HG03354 (cell line): ENCODE results near the gene MRE11.
"Not testable (repeated sequence)": the region's sequence is repeated elsewhere in the genome, so short reads cannot be mapped to it uniquely, and the experiment has no call there.

Experiments used
- ATAC-seq: cut with Tn5 transposase; IDR thresholded peaks from one replicate; pipeline ENCODE4 v1.9.1; 2021; ENCODE audit warnings: mild to moderate bottlenecking; ENCODE audit not compliant: unreplicated experiment, poor library complexity, severe bottlenecking

The MRE11 gene

GRCh38 chr11:94511932-94512781 is 18.5 kb upstream of the MRE11 start, which contains the start of gene C11orf97:
C11orf97 (plus strand) TSS chr11:94512461; CDS start chr11:94512529, 68 bp downstream.
- ATAC-seq = peak; percentile 92

- ATAC-seq = no peak
Measured at GRCh38 chr11:94507485-94507884, 13.8 kb upstream of the MRE11 start.

GRCh38 chr11:94506513-94506912 is 12.9 kb upstream of the MRE11 start:
- not testable (repeated sequence) for ATAC-seq

- peak; percentile 68 for ATAC-seq
Measured at GRCh38 chr11:94504689-94505293, 11.1 kb upstream of the MRE11 start.

- ATAC-seq = no peak
Measured at GRCh38 chr11:94501522-94501921, 7.9 kb upstream of the MRE11 start.

GRCh38 chr11:94500181-94500580 is 6.5 kb upstream of the MRE11 start:
- ATAC-seq = no peak

- peak; percentile 71 for ATAC-seq
Measured at GRCh38 chr11:94494126-94494680, 559 bp upstream of the MRE11 start.

- no peak for ATAC-seq
Measured at GRCh38 chr11:94486068-94486467, 7.6 kb downstream of the MRE11 start.

GRCh38 chr11:94481342-94481741 is 12.3 kb downstream of the MRE11 start:
- ATAC-seq = no peak

- ATAC-seq = no peak
Measured at GRCh38 chr11:94477624-94478023, 16.0 kb downstream of the MRE11 start.

GRCh38 chr11:94472916-94473799 is 20.5 kb downstream of the MRE11 start:
- ATAC-seq = peak; percentile 85

- peak; percentile 89 for ATAC-seq
Measured at GRCh38 chr11:94469416-94469815, 24.2 kb downstream of the MRE11 start.

- ATAC-seq = no peak
Measured at GRCh38 chr11:94459576-94459975, 34.1 kb downstream of the MRE11 start.

- no peak for ATAC-seq
Measured at GRCh38 chr11:94457118-94458029, 36.3 kb downstream of the MRE11 start.

- ATAC-seq = no peak
Measured at GRCh38 chr11:94455861-94456260, 37.8 kb downstream of the MRE11 start.

- no peak for ATAC-seq
Measured at GRCh38 chr11:94454301-94454700, 39.3 kb downstream of the MRE11 start.

GRCh38 chr11:94452988-94453387 is 40.7 kb downstream of the MRE11 start:
- no peak for ATAC-seq

- no peak for ATAC-seq
Measured at GRCh38 chr11:94450048-94450447, 43.6 kb downstream of the MRE11 start.

GRCh38 chr11:94449437-94449836 is 44.2 kb downstream of the MRE11 start:
- no peak for ATAC-seq
